GM19372 (cell line): Measurements from ENCODE around the gene PPP1R14C.

Experiments used
- ATAC-seq: cut with Tn5 transposase; IDR thresholded peaks from one replicate; pipeline ENCODE4 v1.9.1; 2021; ENCODE audit warnings: mild to moderate bottlenecking, low read depth, moderate library complexity; ENCODE audit not compliant: unreplicated experiment

The PPP1R14C gene, protein sequence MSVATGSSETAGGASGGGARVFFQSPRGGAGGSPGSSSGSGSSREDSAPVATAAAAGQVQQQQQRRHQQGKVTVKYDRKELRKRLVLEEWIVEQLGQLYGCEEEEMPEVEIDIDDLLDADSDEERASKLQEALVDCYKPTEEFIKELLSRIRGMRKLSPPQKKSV

GRCh38 chr6:150142670-150143515, at the start of gene PPP1R14C:
TSS of gene PPP1R14C (plus strand) at chr6:150143044. CDS start at chr6:150143193, 149 bp downstream.
- ATAC-seq, result no peak

- ATAC-seq, result no peak
Observed at GRCh38 chr6:150093397-150093796, 49.4 kb upstream of the PPP1R14C start.

DNA sequence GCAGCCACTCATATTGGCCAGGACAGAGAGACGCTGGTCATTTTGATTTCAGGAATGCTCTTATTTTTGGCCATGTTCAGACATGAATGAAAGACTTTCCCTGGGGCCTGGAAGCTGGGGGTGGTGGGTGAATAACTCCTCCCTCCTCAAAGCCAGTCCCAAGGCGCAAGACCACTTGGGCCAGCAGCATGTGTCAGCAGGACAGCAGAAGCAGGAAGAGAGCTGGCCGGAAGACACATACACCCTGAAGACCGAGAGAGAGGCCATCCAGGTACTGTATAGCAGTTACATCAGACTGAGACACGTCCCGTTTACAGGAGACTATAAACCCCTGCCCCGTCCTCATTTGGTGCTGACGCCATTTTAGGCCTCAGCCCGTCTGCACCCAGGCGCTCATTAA, 44.7 kb upstream of the PPP1R14C start:
- ATAC-seq, result no peak

GRCh38 chr6:150099546-150099945, 43.3 kb upstream of the PPP1R14C start:
- ATAC-seq, result no peak

DNA sequence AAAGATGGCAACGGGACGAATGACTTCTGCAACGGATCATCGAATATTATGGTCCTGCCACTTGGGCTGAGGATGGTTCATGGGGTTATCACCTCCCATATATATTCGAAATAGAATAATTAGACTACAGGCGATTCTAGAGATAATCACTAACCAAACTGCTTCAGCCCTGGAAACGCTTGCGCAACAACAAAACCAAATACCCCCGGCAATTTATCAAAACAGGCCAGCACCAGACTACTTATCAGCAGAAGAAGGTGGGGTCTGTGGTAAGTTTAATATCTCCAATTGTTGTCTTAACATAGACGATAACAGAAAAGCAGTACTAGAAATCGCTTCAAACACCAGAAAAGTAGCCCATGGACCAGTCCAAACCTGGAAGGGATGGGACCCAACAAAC, 42.9 kb upstream of the PPP1R14C start:
- no peak for ATAC-seq

DNA sequence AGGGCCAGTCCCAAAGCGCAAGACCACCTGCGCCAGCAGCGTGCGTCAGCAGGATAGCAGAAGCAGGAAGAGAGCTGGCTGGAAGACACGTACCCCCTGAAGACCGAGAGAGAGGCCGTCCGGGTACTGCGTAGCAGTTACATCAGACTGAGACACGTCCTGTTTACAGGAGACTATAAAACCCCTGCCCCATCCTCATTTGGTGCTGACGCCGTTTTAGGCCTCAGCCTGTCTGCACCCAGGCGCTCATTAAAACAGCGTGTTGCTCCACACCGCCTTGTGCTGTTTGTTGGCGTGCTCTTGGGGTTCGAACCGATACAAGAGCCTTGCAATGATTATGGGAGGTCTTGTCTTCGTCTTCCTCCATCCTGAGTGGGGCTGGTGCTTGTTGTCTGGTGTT, 42.1 kb upstream of the PPP1R14C start:
- no peak for ATAC-seq

DNA sequence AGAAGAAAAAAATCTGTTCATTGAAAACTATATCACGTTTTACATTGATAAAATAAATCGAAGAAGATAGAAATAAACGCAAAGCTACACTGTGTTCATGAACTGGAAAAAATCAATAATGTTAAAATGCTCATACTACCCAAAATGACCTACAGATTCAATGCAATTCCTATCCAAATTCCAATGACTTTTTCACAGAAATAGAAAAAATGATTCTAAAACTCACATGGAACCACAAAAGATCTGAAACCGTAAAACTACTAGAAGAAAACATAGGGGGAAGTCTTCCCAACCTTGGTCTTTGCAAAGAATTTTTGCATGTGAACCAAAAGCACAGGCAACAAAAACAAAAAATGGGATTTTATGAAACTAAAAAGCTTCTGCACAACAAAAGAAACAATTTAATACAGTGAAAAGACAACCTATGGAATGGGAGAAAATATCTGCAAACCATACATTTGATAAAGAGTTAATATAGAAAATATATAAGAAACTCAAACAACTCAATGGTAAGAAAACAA, 40.0 kb upstream of the PPP1R14C start:
- ATAC-seq, result no peak

DNA sequence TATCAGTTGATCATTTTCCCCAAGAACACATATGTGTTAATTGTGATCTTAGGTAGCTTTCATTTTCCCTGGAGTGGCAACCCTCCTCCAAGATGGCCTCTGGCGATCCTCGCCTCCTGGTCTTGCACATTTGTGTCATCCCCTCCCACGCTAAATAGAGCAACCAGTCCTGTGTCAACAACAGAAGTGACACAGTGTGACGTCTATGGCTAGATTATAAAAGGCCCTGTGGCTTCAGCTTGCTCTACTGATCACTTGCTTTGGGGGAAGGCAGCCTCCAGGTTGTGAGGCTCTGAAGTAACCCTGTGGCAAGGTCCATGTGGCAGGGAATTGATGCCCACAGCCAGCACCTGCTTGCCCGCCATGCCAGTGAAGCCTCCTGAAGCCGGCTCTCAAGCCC, 30.6 kb upstream of the PPP1R14C start:
- no peak for ATAC-seq

DNA sequence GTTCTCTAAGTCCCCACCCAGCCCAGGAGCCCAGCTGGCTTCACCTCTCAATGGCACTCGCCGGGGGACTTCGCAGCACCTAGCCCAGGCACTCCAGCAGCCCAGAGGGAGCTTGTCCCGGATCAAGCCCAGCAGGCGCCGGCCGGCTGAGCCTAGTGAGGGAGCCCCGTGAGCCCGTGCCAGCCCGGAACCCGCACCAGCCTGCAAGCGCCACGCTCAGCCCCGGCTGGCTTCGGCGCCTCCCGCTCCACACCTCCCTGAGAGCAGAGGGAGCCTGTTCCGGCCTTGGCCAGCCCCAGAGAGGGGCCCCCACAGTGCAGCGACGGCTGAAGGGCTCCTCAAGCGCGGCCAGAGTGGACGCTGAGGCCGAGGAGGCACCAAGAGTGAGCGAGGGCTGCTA, 27.1 kb upstream of the PPP1R14C start:
- ATAC-seq, result no peak

- no peak for ATAC-seq
Observed at GRCh38 chr6:150116200-150116800, 26.5 kb upstream of the PPP1R14C start.

- no peak for ATAC-seq
Observed at GRCh38 chr6:150118203-150118602, 24.6 kb upstream of the PPP1R14C start.

GRCh38 chr6:150118627-150119026, 24.2 kb upstream of the PPP1R14C start:
- ATAC-seq, result no peak

GRCh38 chr6:150119173-150119572, 23.7 kb upstream of the PPP1R14C start:
- ATAC-seq, result no peak

GRCh38 chr6:150123645-150124044, 19.2 kb upstream of the PPP1R14C start:
- no peak for ATAC-seq

GRCh38 chr6:150124235-150124634, 18.6 kb upstream of the PPP1R14C start:
- ATAC-seq, result no peak

DNA sequence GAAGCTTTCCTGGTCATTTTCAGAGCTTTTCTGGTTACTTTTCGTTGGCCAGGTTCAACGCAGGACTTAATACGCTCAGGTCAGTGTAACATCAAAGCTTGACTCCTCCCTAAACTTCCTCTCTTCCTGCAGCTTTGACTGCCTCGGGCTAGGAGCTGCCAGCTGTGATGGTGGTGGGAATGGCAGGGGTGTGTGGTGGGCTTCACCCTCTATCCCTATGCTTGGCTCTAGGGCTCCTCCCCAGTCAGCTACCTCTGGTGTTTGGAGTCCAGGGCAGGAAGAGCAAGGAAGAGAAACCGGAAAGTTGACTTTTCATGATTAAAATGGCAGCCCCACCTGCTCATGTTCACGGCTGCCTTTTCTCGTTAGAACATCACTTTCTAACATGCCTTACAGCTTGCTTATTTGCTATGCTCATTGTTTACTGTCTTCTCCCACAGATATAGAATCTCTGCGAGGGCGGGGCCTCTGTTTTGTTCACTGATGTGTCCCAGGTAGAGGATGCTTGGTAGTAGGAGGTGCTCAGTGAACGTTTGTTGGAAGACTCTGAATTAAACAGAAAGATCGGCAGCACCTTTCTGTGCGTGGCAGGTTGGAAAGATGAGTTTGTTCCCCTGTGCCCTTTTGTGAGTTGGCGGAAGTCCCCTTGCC, 16.1 kb upstream of the PPP1R14C start:
- ATAC-seq, result no peak

DNA sequence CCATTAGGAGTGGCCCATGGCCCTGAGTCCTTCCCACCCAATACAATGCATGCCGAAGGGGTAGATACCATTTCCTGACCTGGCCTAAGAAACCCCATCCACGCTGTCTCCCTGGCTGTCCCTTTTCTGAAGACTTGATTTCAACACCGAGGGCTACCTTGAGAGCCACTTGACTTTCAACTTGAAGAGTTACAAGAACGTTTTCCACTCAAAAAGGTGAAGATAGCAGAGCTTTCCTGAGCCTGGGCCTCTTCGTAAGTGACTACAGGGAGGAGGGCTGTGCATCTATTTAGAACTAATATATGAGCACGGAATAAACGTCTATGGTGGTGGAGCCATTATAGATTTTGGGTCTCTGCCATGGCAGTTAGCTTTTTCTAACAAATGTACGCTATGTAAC, 14.4 kb upstream of the PPP1R14C start:
- ATAC-seq, result no peak

GRCh38 chr6:150129616-150130505, 13.0 kb upstream of the PPP1R14C start:
- ATAC-seq, result no peak

DNA sequence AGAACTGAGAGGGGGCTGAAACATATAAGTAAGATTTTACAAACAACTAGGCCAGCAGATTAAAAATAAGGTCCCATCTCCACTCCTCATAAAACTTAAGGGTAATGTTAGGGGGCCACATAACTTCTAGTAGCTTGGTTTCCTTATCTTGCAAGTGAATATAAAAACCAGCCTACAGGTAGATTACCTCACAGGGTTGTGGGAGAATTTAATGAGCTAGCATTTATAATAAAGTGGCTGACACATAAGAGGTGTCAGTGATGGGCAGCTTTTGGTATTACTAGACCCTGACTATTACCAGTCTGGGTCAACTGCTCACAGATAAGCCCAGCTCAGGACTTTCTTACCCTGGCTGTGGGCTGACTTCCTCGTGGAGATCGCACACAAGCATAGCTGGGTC, 9.2 kb upstream of the PPP1R14C start:
- no peak for ATAC-seq

- ATAC-seq, result no peak
Observed at GRCh38 chr6:150134280-150134920, 8.4 kb upstream of the PPP1R14C start.
